GM23338 (cell line): ENCODE measurements around the gene BCAR3. TPM values are rescaled to one million over a fixed set of nuclear protein-coding genes. Genes with fewer than 3 reads are reported as not detected.
A peak's percentile ranks its signal among the peaks of the same experiment; 100 is the strongest.

ENCODE experiments used
- ATAC-seq: fragments of 200-7000 bp; cut with Tn5 transposase; 3 replicates; pipeline ENCODE4 v1.9.1; 2020
- DNase-seq: peaks from one replicate; pipeline ENCODE4 v3.0.0-alpha.2; 2015; ENCODE audit warnings: low spot score
- H2AFZ ChIP-seq: fragments of 200-600 bp; sonication (generic); 2 replicates; pipeline ENCODE4 v1.8.0; 2016; ENCODE audit warnings: antibody characterized with exemption, mild to moderate bottlenecking, moderate library complexity
- H3F3A ChIP-seq: fragments of 200-600 bp; sonication (generic); replicated peaks from 2 replicates; pipeline ENCODE4 v1.8.0; 2017; ENCODE audit warnings: antibody characterized with exemption, mixed run types, low read depth
- H3K27ac ChIP-seq: fragments of 200-600 bp; sonication (generic); 2 replicates; pipeline ENCODE4 v1.6.1; 2016; ENCODE audit warnings: low read depth
- H3K27me3 ChIP-seq: fragments of 200-600 bp; sonication (generic); 2 replicates; pipeline ENCODE4 v1.8.0; 2016; ENCODE audit warnings: mild to moderate bottlenecking, mixed run types, moderate library complexity; ENCODE audit not compliant: insufficient read depth
- H3K36me3 ChIP-seq: fragments of 200-600 bp; sonication (generic); 2 replicates; pipeline ENCODE4 v1.8.0; 2016; ENCODE audit warnings: mild to moderate bottlenecking; ENCODE audit not compliant: insufficient read depth
- H3K4me1 ChIP-seq: fragments of 200-600 bp; sonication (generic); 2 replicates; pipeline ENCODE4 v1.8.0; 2016; ENCODE audit warnings: mild to moderate bottlenecking, moderate library complexity; ENCODE audit not compliant: insufficient read depth
- H3K4me2 ChIP-seq: fragments of 200-600 bp; sonication (generic); 2 replicates; pipeline ENCODE4 v1.7.1; 2017; ENCODE audit warnings: mixed run types
- H3K4me3 ChIP-seq: fragments of 200-600 bp; sonication (generic); 2 replicates; pipeline ENCODE4 v1.6.1; 2016; ENCODE audit warnings: mixed run types
- H3K79me2 ChIP-seq: fragments of 200-600 bp; sonication (generic); replicated peaks from 2 replicates; pipeline ENCODE4 v1.8.0; 2017; ENCODE audit warnings: mild to moderate bottlenecking; ENCODE audit not compliant: insufficient read depth
- H3K9me2 ChIP-seq: fragments of 200-600 bp; sonication (generic); 2 replicates; pipeline ENCODE4 v1.8.0; 2017; ENCODE audit not compliant: insufficient read depth
- H4K20me1 ChIP-seq: fragments of 200-600 bp; sonication (generic); replicated peaks from 2 replicates; pipeline ENCODE4 v1.8.0; 2017; ENCODE audit warnings: mild to moderate bottlenecking; ENCODE audit not compliant: insufficient read depth
- H3K27ac Mint-ChIP-seq: 2 replicates; pipeline ENCODE4 v1.8.0; 2020; ENCODE audit warnings: inconsistent platforms, mild to moderate bottlenecking, moderate library complexity, mixed read lengths
- H3K27me3 Mint-ChIP-seq: 3 replicates; pipeline ENCODE4 v1.8.0; 2022; ENCODE audit warnings: low read depth, mild to moderate bottlenecking, moderate library complexity, mixed read lengths, inconsistent platforms; ENCODE audit not compliant: insufficient read depth, poor library complexity
- H3K36me3 Mint-ChIP-seq: 3 replicates; pipeline ENCODE4 v1.8.0; 2021; ENCODE audit warnings: low read depth, mild to moderate bottlenecking, inconsistent platforms, moderate library complexity, mixed read lengths
- H3K4me1 Mint-ChIP-seq: 3 replicates; pipeline ENCODE4 v1.8.0; 2020; ENCODE audit warnings: mild to moderate bottlenecking, inconsistent platforms, mixed read lengths
- H3K4me3 Mint-ChIP-seq: 3 replicates; pipeline ENCODE4 v1.8.0; 2021; ENCODE audit warnings: moderate library complexity, mild to moderate bottlenecking, inconsistent platforms, mixed read lengths
- H3K9me3 Mint-ChIP-seq: 3 replicates; pipeline ENCODE4 v1.8.0; 2020; ENCODE audit warnings: moderate library complexity, mild to moderate bottlenecking, inconsistent platforms, mixed read lengths
- CREB1 ChIP-seq: fragments of 250-450 bp; sonication (Bioruptor Pico); IDR thresholded peaks from 2 replicates; pipeline ENCODE4 v1.5.0; 2020; ENCODE audit warnings: low read depth, mild to moderate bottlenecking, moderate library complexity
- CTCF ChIP-seq, 2 experiments: fragments of 200-600 bp in 1 of 2; sonication (generic) in 1 of 2; conservative IDR thresholded peaks; 2 replicates each; pipeline versions ENCODE4 v1.5.1 to v1.6.1; 2016 to 2017; ENCODE audit warnings: antibody characterized with exemption in 2 of 2, low read depth in 2 of 2, mild to moderate bottlenecking in 2 of 2, moderate library complexity in 1 of 2
- EZH2phosphoT487 ChIP-seq: fragments of 200-600 bp; sonication (generic); IDR thresholded peaks from one replicate; pipeline ENCODE4 v1.8.1; 2018; ENCODE audit warnings: antibody characterized with exemption; ENCODE audit not compliant: unreplicated experiment
- JUNB ChIP-seq: IDR thresholded peaks from one replicate; pipeline ENCODE4 v1.6.1; 2016; ENCODE audit warnings: antibody characterized with exemption; ENCODE audit not compliant: unreplicated experiment
- NANOG ChIP-seq: IDR thresholded peaks from 2 replicates; pipeline ENCODE4 v1.6.1; 2016; ENCODE audit warnings: antibody characterized with exemption, borderline replicate concordance
- STAT1 ChIP-seq: IDR thresholded peaks from one replicate; pipeline ENCODE4 v1.6.1; 2016; ENCODE audit warnings: antibody characterized with exemption; ENCODE audit not compliant: unreplicated experiment
- ZNF114 ChIP-seq: fragments of 250-450 bp; sonication (Bioruptor Pico); IDR thresholded peaks from 2 replicates; pipeline ENCODE4 v1.5.0; 2020; ENCODE audit warnings: mild to moderate bottlenecking, moderate library complexity
- polyA plus RNA-seq: library from polyadenylated mRNA; unstranded; fragments of >200 nt; fragmentation: Nextera tagmentation; extraction: Ambion mirVana; gene quantifications from 2 replicates; pipeline ENCODE4 v1.2.1, GENCODE V29; 2016
- total RNA-seq: library from RNA; depleted of rRNA; stranded (reverse); fragments of >200 nt; shearing (Covaris generic); gene quantifications from 2 replicates; pipeline ENCODE4 v1.2.3, GENCODE V29; 2014
- TF ChIP-seq, protein P1 (sequence below): IDR thresholded peaks from 2 replicates; pipeline ENCODE4 v1.6.1; 2016; ENCODE audit warnings: antibody characterized with exemption
- TF ChIP-seq, protein P2 (sequence below): IDR thresholded peaks from one replicate; pipeline ENCODE4 v1.6.1; 2018; ENCODE audit warnings: antibody characterized with exemption; ENCODE audit not compliant: unreplicated experiment
- TF ChIP-seq, protein P3 (sequence below): fragments of 250-450 bp; sonication (Bioruptor Pico); IDR thresholded peaks from 2 replicates; pipeline ENCODE4 v1.5.0; 2020; ENCODE audit warnings: mild to moderate bottlenecking, moderate library complexity

Gene BCAR3
- total and polyA plus RNA-seq, 2 experiments from 2014 or later = 5.5 to 9.7 TPM

DNA sequence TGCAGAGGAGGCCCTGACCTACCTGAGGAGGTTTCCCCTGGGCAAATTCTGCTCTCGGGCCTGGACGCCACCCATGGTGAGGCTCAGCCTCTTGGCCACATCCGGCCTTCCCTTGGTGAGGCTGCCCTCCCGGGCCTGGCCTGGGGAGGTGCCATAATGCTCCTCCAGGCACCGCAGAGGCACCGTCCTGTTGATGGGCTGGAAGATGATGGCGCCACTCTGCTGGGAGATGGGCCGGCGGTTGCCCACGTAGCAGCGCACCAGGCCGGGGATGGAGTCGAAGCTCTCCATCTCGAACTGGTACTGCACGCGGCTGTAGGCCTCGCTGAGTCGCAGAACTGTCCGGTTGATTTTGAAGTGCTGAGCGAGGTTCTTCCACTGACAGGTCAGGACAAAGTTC, 92.7 kb downstream of the BCAR3 start (continued):
- TF ChIP-seq, protein P1, sequence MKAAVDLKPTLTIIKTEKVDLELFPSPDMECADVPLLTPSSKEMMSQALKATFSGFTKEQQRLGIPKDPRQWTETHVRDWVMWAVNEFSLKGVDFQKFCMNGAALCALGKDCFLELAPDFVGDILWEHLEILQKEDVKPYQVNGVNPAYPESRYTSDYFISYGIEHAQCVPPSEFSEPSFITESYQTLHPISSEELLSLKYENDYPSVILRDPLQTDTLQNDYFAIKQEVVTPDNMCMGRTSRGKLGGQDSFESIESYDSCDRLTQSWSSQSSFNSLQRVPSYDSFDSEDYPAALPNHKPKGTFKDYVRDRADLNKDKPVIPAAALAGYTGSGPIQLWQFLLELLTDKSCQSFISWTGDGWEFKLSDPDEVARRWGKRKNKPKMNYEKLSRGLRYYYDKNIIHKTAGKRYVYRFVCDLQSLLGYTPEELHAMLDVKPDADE = no peak
- TF ChIP-seq, protein P2, sequence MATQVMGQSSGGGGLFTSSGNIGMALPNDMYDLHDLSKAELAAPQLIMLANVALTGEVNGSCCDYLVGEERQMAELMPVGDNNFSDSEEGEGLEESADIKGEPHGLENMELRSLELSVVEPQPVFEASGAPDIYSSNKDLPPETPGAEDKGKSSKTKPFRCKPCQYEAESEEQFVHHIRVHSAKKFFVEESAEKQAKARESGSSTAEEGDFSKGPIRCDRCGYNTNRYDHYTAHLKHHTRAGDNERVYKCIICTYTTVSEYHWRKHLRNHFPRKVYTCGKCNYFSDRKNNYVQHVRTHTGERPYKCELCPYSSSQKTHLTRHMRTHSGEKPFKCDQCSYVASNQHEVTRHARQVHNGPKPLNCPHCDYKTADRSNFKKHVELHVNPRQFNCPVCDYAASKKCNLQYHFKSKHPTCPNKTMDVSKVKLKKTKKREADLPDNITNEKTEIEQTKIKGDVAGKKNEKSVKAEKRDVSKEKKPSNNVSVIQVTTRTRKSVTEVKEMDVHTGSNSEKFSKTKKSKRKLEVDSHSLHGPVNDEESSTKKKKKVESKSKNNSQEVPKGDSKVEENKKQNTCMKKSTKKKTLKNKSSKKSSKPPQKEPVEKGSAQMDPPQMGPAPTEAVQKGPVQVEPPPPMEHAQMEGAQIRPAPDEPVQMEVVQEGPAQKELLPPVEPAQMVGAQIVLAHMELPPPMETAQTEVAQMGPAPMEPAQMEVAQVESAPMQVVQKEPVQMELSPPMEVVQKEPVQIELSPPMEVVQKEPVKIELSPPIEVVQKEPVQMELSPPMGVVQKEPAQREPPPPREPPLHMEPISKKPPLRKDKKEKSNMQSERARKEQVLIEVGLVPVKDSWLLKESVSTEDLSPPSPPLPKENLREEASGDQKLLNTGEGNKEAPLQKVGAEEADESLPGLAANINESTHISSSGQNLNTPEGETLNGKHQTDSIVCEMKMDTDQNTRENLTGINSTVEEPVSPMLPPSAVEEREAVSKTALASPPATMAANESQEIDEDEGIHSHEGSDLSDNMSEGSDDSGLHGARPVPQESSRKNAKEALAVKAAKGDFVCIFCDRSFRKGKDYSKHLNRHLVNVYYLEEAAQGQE = no peak
- TF ChIP-seq NANOG (no peak), CREB1 (no peak), STAT1 (no peak), CTCF (conservative IDR thresholded peaks at IDR 0.05; ENCODE audit: low read depth in 2 of 2) (0 out of 4 replicates have a peak, but pooled peaks of 1 of the 2 experiments have one; percentile 7), ZNF114 (CRISPR knock-in tag) (no peak)

GRCh38 chr1:93588206-93588605, 93.4 kb downstream of the BCAR3 start:
- Histone ChIP-seq H3K27ac (no peak overlapping the region), H3K79me2 (no peaks in the 10 kb centered on the region), H3K9me2 (no peaks in the 10 kb centered on the region), H3K27me3 (no peaks in the 10 kb centered on the region), H3F3A (no peaks in the 10 kb centered on the region), H3K4me2 (no peak overlapping the region), H3K36me3 (no peaks in the 10 kb centered on the region; the same call in 1 of the 2 replicates), H4K20me1 (no peaks in the 10 kb centered on the region; the same call in 1 of the 2 replicates), H3K4me1 (peaks cover 11% of the 10 kb centered on the region; the same call in 1 of the 2 replicates), H3K4me3 (no peak overlapping the region), H2AFZ (no peak overlapping the region)
- DNase-seq = no peak
- H3K27ac Mint-ChIP-seq = no peak overlapping the region
- no peaks in the 10 kb centered on the region for H3K9me3 Mint-ChIP-seq
- peaks cover 25% of the 10 kb centered on the region for H3K4me1 Mint-ChIP-seq
- ATAC-seq = no peak
- H3K36me3 Mint-ChIP-seq = peaks cover 21% of the 10 kb centered on the region
- no peak overlapping the region for H3K4me3 Mint-ChIP-seq
- peaks cover 2% of the 10 kb centered on the region for H3K27me3 Mint-ChIP-seq
- TF ChIP-seq STAT1 (no peak), CREB1 (no peak), JUNB (no peak), EZH2phosphoT487 (no peak)
- TF ChIP-seq, protein P3, sequence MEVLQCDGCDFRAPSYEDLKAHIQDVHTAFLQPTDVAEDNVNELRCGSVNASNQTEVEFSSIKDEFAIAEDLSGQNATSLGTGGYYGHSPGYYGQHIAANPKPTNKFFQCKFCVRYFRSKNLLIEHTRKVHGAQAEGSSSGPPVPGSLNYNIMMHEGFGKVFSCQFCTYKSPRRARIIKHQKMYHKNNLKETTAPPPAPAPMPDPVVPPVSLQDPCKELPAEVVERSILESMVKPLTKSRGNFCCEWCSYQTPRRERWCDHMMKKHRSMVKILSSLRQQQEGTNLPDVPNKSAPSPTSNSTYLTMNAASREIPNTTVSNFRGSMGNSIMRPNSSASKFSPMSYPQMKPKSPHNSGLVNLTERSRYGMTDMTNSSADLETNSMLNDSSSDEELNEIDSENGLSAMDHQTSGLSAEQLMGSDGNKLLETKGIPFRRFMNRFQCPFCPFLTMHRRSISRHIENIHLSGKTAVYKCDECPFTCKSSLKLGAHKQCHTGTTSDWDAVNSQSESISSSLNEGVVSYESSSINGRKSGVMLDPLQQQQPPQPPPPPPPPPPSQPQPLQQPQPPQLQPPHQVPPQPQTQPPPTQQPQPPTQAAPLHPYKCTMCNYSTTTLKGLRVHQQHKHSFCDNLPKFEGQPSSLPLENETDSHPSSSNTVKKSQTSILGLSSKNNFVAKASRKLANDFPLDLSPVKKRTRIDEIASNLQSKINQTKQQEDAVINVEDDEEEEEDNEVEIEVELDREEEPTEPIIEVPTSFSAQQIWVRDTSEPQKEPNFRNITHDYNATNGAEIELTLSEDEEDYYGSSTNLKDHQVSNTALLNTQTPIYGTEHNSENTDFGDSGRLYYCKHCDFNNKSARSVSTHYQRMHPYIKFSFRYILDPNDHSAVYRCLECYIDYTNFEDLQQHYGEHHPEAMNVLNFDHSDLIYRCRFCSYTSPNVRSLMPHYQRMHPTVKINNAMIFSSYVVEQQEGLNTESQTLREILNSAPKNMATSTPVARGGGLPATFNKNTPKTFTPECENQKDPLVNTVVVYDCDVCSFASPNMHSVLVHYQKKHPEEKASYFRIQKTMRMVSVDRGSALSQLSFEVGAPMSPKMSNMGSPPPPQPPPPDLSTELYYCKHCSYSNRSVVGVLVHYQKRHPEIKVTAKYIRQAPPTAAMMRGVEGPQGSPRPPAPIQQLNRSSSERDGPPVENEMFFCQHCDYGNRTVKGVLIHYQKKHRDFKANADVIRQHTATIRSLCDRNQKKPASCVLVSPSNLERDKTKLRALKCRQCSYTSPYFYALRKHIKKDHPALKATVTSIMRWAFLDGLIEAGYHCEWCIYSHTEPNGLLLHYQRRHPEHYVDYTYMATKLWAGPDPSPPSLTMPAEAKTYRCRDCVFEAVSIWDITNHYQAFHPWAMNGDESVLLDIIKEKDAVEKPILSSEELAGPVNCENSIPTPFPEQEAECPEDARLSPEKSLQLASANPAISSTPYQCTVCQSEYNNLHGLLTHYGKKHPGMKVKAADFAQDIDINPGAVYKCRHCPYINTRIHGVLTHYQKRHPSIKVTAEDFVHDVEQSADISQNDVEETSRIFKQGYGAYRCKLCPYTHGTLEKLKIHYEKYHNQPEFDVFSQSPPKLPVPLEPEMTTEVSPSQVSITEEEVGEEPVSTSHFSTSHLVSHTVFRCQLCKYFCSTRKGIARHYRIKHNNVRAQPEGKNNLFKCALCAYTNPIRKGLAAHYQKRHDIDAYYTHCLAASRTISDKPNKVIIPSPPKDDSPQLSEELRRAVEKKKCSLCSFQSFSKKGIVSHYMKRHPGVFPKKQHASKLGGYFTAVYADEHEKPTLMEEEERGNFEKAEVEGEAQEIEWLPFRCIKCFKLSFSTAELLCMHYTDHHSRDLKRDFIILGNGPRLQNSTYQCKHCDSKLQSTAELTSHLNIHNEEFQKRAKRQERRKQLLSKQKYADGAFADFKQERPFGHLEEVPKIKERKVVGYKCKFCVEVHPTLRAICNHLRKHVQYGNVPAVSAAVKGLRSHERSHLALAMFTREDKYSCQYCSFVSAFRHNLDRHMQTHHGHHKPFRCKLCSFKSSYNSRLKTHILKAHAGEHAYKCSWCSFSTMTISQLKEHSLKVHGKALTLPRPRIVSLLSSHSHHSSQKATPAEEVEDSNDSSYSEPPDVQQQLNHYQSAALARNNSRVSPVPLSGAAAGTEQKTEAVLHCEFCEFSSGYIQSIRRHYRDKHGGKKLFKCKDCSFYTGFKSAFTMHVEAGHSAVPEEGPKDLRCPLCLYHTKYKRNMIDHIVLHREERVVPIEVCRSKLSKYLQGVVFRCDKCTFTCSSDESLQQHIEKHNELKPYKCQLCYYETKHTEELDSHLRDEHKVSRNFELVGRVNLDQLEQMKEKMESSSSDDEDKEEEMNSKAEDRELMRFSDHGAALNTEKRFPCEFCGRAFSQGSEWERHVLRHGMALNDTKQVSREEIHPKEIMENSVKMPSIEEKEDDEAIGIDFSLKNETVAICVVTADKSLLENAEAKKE = no peak
